GM20000 (cell line): ENCODE data around the gene ATOX1.

Experiments used
- DNase-seq: peaks from one replicate; pipeline ENCODE4 v3.0.0; 2012; ENCODE audit warnings: low spot score
- CTCF ChIP-seq: IDR thresholded peaks from 2 replicates; pipeline ENCODE4 v1.5.1; 2012; ENCODE audit warnings: mild to moderate bottlenecking, control low read depth; ENCODE audit errors: extremely low read depth, missing control alignments

The ATOX1 gene

GRCh38 chr5:151745071-151745705, 13.2 kb downstream of the ATOX1 start:
- TF ChIP-seq CTCF: no peak
- no peak for DNase-seq

- no peak for TF ChIP-seq CTCF
- DNase-seq: no peak
Measured at GRCh38 chr5:151743530-151743929, 14.9 kb downstream of the ATOX1 start.

GRCh38 chr5:151742870-151743294, 15.5 kb downstream of the ATOX1 start:
- no peak for TF ChIP-seq CTCF
- DNase-seq: no peak

DNA sequence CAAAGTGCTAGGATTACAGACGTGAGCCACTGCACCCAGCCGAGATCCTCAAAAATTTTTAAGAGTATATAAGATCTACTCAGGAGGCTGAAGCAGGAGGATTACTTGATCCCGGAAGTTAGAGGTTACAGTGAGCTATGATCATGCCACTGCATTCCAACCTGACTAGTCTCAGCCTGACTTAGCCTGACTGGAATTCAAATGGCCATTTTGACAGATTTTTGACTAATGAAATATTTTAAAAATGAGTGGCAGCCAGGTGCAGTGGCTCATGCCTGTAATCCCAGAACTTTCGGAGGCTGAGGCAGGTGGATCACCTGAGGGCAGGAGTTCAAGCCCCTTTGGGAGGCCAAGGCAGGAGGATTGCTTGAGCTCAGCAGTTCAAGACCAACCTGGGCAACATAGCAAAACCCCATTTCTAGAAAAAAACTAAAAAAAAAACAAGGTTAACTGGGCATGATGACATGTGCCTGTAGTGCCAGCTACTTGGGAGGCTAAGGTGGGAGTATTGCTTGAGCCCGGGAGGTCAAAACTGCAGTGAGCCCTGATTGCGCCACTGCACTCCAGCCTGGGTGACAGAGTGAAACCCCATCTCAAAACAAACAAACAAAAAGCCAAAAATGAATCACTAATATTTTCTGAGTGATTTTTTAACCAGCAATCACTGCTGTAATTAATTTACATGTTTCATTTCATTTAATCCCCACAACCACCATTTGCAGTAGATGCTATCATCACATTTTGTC, 16.6 kb downstream of the ATOX1 start:
- DNase-seq: no peak

DNA sequence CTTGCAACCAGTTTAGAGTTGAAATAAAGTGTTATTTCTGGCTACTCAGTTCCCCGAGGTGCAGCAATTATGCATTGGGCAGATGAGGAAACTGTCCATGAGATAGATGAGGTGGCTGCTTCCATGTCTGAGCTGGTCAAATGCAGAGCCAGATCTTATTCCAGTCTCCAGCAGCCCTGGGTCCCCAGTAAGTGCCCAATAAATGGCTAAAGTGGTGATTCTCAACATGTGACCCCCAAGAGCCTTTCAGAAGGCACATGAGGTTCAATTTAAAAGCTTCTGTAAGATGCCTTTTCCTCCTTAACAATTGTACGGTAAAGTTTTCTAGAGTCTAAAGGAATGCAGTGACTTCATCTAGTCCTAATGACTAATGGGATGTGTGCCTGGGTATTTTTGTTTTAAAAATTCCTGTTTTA, 17.5 kb downstream of the ATOX1 start:
- no peak for DNase-seq
- no peak for TF ChIP-seq CTCF

More for the DNA sequence above, 16.6 kb downstream of the ATOX1 start:
- no peak for TF ChIP-seq CTCF

- DNase-seq: peak; percentile 76
Measured at GRCh38 chr5:151740336-151740942, 18.0 kb downstream of the ATOX1 start.

More at GRCh38 chr5:151740336-151740942, 18.0 kb downstream of the ATOX1 start:
- TF ChIP-seq CTCF: peak; percentile 57
